ENCODE results near the gene ZNF45.
A peak's percentile ranks its signal among the peaks of the same experiment; 100 is the strongest.
"Not testable (repeated sequence)": the region's sequence is repeated elsewhere in the genome, so short reads cannot be mapped to it uniquely, and the experiment has no call there.

The ZNF45 gene

DNA sequence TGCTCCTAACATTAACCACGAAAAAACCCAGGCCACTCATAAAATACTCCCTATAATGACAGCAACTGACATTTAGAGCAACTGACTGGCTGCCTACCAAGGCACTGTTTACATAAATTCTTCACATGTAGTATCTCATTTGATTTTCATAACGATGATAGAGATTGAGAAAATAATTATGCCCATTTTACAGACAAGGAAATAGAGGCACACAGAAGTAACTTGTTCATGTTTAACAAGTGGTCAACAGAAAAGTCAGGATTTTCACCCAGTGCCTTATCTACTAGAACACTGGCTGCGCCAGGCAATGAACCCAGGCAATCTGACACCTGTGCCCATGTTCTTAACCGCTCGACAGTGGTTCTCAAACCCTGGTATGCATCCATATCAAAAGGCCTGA is 6.3 kb downstream of the ZNF45 start:
- in situ Hi-C loops (cut with HindIII; ENCODE audit: low pct_ligation_motif_present, low pct_unique_long_range_greater_than_20kb, low sequenced_read_pairs) = no loop called here
- no peak for DNase-seq

- in situ Hi-C loops (cut with HindIII; ENCODE audit: low pct_ligation_motif_present, low pct_unique_long_range_greater_than_20kb, low sequenced_read_pairs) = no loop called here
Observed at GRCh38 chr19:43923875-43924274, 11.2 kb downstream of the ZNF45 start.

DNA sequence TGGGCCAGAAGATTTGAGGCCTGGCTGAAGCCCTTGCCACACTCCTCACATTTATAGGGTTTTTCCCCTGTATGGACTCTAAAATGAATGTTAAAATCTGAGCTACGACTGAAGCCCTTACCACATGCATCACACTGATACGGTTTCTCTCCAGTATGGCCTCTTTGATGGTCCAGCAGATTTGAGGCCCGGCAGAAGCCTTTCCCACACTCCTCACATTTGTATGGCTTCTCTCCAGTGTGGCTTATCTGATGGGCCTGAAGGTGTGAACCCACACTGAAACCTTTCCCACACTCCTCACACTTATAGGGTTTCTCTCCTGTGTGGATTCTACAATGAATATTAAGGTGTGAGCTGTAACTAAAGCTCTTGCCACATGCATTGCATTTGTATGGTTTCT is 21.0 kb downstream of the ZNF45 start:
- in situ Hi-C loops (cut with HindIII; ENCODE audit: low pct_ligation_motif_present, low pct_unique_long_range_greater_than_20kb, low sequenced_read_pairs) = no loop called here
- DNase-seq = no peak

More at GRCh38 chr19:43923875-43924274, 11.2 kb downstream of the ZNF45 start:
- no peak for DNase-seq

DNA sequence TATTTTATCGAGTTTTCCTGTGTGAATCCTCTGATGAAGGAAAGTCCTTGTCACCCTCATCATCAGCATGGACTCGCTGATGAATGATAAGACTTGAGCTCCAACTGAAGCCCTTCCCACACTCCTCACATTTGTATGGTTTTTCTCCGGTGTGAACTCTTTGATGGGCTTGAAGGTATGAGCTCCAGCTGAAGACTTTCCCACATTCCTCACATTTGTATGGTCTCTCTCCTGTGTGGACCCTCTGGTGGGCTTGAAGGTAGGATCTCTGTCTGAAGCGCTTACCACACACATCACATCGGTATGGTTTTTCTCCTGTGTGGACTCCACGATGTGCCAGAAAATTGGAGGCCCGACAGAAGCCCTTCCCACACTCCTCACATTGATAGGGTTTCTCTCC is 21.7 kb downstream of the ZNF45 start:
- in situ Hi-C loops (cut with HindIII; ENCODE audit: low pct_ligation_motif_present, low pct_unique_long_range_greater_than_20kb, low sequenced_read_pairs) = no loop called here
- no peak for DNase-seq

DNA sequence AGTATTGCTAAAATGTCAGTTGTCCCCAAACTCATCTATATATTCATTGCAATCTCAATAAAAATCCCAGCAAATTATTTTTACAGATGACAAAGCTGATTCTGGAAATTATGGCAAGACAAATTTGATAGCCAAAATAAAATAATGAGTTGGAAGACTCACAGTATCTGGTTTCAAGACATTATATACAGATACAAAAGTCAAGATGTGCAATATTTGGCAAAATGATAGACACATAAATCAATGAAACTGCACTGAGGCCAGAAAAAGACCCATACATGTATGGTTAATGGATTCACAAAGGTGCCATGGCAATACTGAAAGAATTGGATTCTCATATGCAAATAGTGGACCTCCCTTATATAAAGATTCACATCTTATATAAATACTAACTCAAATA is 24.2 kb downstream of the ZNF45 start:
- in situ Hi-C loops (cut with HindIII; ENCODE audit: low pct_ligation_motif_present, low pct_unique_long_range_greater_than_20kb, low sequenced_read_pairs) = no loop called here
- DNase-seq = no peak

DNA sequence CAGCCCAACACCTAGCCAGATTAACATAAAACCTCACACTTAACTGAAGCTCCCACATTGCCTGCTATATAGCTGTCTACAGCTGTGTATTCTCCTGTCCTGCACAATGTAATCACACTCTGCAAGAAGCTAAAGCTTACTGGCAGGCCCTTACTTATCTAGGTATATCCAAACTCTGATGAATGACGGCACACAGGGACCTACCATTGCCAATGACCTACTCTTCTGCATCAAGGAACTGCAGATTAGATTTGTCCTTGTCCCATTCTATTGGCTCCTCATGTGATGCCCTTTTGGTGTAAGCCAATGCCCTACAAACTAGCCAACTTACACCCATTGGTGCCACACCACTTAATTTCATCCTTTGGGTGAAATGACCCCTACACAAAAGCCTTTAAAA is 26.4 kb downstream of the ZNF45 start:
- DNase-seq = no peak
- in situ Hi-C loops (cut with HindIII; ENCODE audit: low pct_ligation_motif_present, low pct_unique_long_range_greater_than_20kb, low sequenced_read_pairs) = no loop called here

DNA sequence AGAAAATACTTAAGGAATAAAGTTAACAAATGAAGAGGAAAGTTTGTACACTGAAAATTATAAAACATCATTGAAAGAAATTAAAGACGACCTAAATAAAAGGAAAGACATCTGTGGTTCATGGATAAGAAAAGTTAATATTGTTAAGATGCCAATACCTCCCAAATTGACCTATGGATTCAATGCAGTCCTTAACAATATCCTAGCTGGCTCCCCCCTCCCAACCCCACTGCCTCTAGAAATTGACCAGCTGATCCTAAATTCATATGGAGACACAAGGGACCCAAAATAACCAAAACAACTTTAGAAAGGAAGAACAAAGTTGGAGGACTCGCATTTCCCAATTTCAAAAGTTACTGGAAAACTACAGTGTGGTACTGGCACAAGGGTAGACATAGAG is 28.3 kb downstream of the ZNF45 start:
- DNase-seq = no peak
- in situ Hi-C loops (cut with HindIII; ENCODE audit: low pct_ligation_motif_present, low pct_unique_long_range_greater_than_20kb, low sequenced_read_pairs) = no loop called here

- in situ Hi-C loops (cut with HindIII; ENCODE audit: low pct_ligation_motif_present, low pct_unique_long_range_greater_than_20kb, low sequenced_read_pairs) = no loop called here
- DNase-seq = no peak
Observed at GRCh38 chr19:43905897-43906296, 29.2 kb downstream of the ZNF45 start.

- DNase-seq = no peak
- in situ Hi-C loops (cut with HindIII; ENCODE audit: low pct_ligation_motif_present, low pct_unique_long_range_greater_than_20kb, low sequenced_read_pairs) = no loop called here
Observed at GRCh38 chr19:43902399-43902798, 32.7 kb downstream of the ZNF45 start.

- in situ Hi-C loops (cut with HindIII; ENCODE audit: low pct_ligation_motif_present, low pct_unique_long_range_greater_than_20kb, low sequenced_read_pairs) = no loop called here
- DNase-seq = no peak
Observed at GRCh38 chr19:43901395-43902390, 33.4 kb downstream of the ZNF45 start.

DNA sequence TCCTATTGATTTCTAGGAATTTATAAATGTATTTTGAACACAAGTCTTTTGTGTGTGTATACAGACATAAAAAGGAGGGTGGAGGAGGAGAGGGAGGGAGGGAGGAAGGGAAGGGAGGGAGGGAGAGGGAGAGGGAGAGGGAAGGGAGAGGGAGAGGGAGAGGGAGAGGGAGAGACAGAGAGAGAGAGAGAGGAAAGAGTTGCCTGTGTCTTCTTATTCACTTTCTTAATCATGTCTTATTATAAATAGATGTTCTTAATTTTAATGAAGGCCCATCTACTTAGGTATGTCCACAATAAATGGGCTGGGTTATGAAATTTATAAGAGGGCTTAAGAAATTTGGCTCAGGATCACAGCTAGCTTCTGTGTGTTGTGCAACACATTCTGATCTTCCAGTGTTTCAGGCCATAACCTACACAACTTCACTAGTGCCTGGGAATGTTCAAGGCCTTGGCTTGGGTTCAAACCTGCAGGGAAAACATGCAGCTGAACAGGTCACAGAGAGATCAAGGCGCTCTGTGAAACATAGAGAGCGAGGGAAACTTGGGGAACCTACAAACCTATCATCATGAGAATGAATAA is 39.3 kb downstream of the ZNF45 start:
- in situ Hi-C loops (cut with HindIII; ENCODE audit: low pct_ligation_motif_present, low pct_unique_long_range_greater_than_20kb, low sequenced_read_pairs) = no loop called here
- DNase-seq = no peak

GRCh38 chr19:43883864-43884263 is 51.2 kb downstream of the ZNF45 start, which contains the start of gene ZNF404:
TSS of gene ZNF404 (minus strand) at chr19:43883964.
- no peak for DNase-seq
- in situ Hi-C loops (cut with HindIII; ENCODE audit: low pct_ligation_motif_present, low pct_unique_long_range_greater_than_20kb, low sequenced_read_pairs) = no loop called here

GRCh38 chr19:43880483-43880882 is 54.6 kb downstream of the ZNF45 start:
- DNase-seq = no peak

GRCh38 chr19:43872547-43873336 is 62.3 kb downstream of the ZNF45 start:
- DNase-seq = peak; percentile 1
- in situ Hi-C loops (cut with HindIII; ENCODE audit: low pct_ligation_motif_present, low pct_unique_long_range_greater_than_20kb, low sequenced_read_pairs) = no loop called here

More at GRCh38 chr19:43880483-43880882, 54.6 kb downstream of the ZNF45 start:
- in situ Hi-C loops (cut with HindIII; ENCODE audit: low pct_ligation_motif_present, low pct_unique_long_range_greater_than_20kb, low sequenced_read_pairs) = no loop called here

DNA sequence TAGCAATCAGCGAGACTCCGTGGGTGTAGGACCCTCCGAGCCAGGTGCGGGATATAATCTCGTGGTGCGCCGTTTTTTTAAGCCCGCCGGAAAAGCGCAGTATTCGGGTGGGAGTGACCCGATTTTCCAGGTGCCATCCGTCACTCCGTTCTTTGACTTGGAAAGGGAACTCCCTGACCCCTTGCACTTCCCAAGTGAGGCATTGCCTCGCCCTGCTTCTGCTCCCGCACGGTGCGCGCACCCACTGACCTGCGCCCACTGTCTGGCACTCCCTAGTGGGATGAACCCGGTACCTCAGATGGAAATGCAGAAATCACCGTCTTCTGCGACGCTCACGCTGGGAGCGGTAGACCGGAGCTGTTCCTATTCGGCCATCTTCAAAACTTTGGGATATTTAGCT is 68.2 kb downstream of the ZNF45 start:
- in situ Hi-C loops (cut with HindIII; ENCODE audit: low pct_ligation_motif_present, low pct_unique_long_range_greater_than_20kb, low sequenced_read_pairs); DNase-seq: not testable (repeated sequence)
